HepG2 (cell line): ENCODE results near the gene ETF1. TPM values are rescaled to one million over a fixed set of nuclear protein-coding genes. Genes with fewer than 3 reads are reported as not detected.

Source experiments
- ATF3 ChIP-seq: sonication (generic); formaldehyde crosslinking; IDR thresholded peaks from 2 replicates; pipeline ENCODE4 v1.4.0; 2020; ENCODE audit warnings: missing genetic modification reagents
- BCL3 ChIP-seq: sonication (generic); formaldehyde crosslinking; IDR thresholded peaks from 2 replicates; pipeline ENCODE4 v1.5.1; 2020; ENCODE audit warnings: mild to moderate bottlenecking, missing genetic modification reagents, moderate library complexity
- CBX2 ChIP-seq, 2 experiments: fragments of 200-600 bp in 1 of 2; sonication (generic); formaldehyde crosslinking in 1 of 2; IDR thresholded peaks; 2 replicates each; pipeline versions ENCODE4 v1.7.0 to v1.8.1; 2018 to 2022; ENCODE audit warnings: low read depth in 2 of 2, low read length in 1 of 2, mild to moderate bottlenecking in 1 of 2, missing genetic modification reagents in 1 of 2
- ELF4 ChIP-seq: sonication (generic); formaldehyde crosslinking; IDR thresholded peaks from 2 replicates; pipeline ENCODE4 v1.5.0; 2020; ENCODE audit warnings: missing genetic modification reagents, mild to moderate bottlenecking, moderate library complexity, borderline replicate concordance
- FOXP4 ChIP-seq: sonication (generic); formaldehyde crosslinking; IDR thresholded peaks from 2 replicates; pipeline ENCODE4 v1.4.0; 2020; ENCODE audit warnings: missing genetic modification reagents
- GMEB1 ChIP-seq: sonication (generic); formaldehyde crosslinking; IDR thresholded peaks from 2 replicates; pipeline ENCODE4 v1.5.1; 2020; ENCODE audit warnings: missing genetic modification reagents, mild to moderate bottlenecking, borderline replicate concordance
- HHEX ChIP-seq: IDR thresholded peaks from 2 replicates; pipeline ENCODE4 v1.6.1; 2016; ENCODE audit warnings: control low read depth
- HINFP ChIP-seq: sonication (generic); formaldehyde crosslinking; IDR thresholded peaks from 2 replicates; pipeline ENCODE4 v1.4.0; 2020; ENCODE audit warnings: low read depth, mild to moderate bottlenecking, missing genetic modification reagents
- KLF12 ChIP-seq: sonication (generic); formaldehyde crosslinking; IDR thresholded peaks from 2 replicates; pipeline ENCODE4 v1.4.0; 2020; ENCODE audit warnings: missing genetic modification reagents, borderline replicate concordance
- MYPOP ChIP-seq: sonication (generic); formaldehyde crosslinking; IDR thresholded peaks from 2 replicates; pipeline ENCODE4 v1.8.1; 2023; ENCODE audit warnings: mild to moderate bottlenecking, moderate library complexity, missing genetic modification reagents
- PPARG ChIP-seq: conservative IDR thresholded peaks from 2 replicates; pipeline ENCODE4 v1.6.1; 2016; ENCODE audit warnings: missing biosample characterization, missing genetic modification reagents
- THAP9 ChIP-seq: sonication (generic); formaldehyde crosslinking; IDR thresholded peaks from 2 replicates; pipeline ENCODE4; 2020; ENCODE audit warnings: missing genetic modification reagents, mild to moderate bottlenecking, borderline replicate concordance
- ZNF547 ChIP-seq: sonication (generic); formaldehyde crosslinking; IDR thresholded peaks from 2 replicates; pipeline ENCODE4 v1.5.1; 2020; ENCODE audit warnings: mild to moderate bottlenecking, missing genetic modification reagents
- ZNF572 ChIP-seq: sonication (generic); formaldehyde crosslinking; IDR thresholded peaks from 2 replicates; pipeline ENCODE4 v1.5.1; 2020; ENCODE audit warnings: mild to moderate bottlenecking, missing genetic modification reagents
- ZNF619 ChIP-seq: sonication (generic); formaldehyde crosslinking; IDR thresholded peaks from 2 replicates; pipeline ENCODE4 v1.4.0; 2020; ENCODE audit warnings: mild to moderate bottlenecking, missing genetic modification reagents
- ZSCAN12 ChIP-seq: sonication (generic); formaldehyde crosslinking; IDR thresholded peaks from 2 replicates; pipeline ENCODE4 v1.9.0; 2021; ENCODE audit warnings: mild to moderate bottlenecking, missing genetic modification reagents
- polyA plus RNA-seq, 8 experiments: library from polyadenylated mRNA; depleted of rRNA in 3 of 8; stranded (reverse) in 7 of 8; unstranded in 1 of 8; fragments of >200 nt; fragmentation: Illumina TruSeq in 4 of 8; extraction: Trizol in 4 of 8; gene quantifications; 2 replicates each; pipeline versions ENCODE4 v1.2.1 to v1.2.3, GENCODE V29; 2011 to 2016; ENCODE audit warnings: low read depth in 4 of 8, missing spikeins in 1 of 8, mixed read lengths in 1 of 8; ENCODE audit not compliant: insufficient read depth in 1 of 8
- total RNA-seq, 5 experiments: library from RNA; depleted of rRNA; stranded (reverse); fragments of >200 nt; fragmentation: Illumina TruSeq; extraction: Trizol; gene quantifications; 2 replicates each; pipeline ENCODE4 v1.2.3, GENCODE V29; 2016; ENCODE audit warnings: low read depth in 1 of 5

The ETF1 gene
- total and polyA plus RNA-seq, 2 of the 13 experiments (the other 11 are each of a cell fraction or from before 2014, with no cell fraction given), result 52.1 to 184 TPM

GRCh38 chr5:138544181-138545134, 1.4 kb upstream of the ETF1 start (continued):
- TF ChIP-seq THAP9 (CRISPR knock-in tag) (no peak), ZNF572 (CRISPR knock-in tag) (no peak), MYPOP (CRISPR knock-in tag) (no peak), BCL3 (no peak), HINFP (CRISPR knock-in tag) (no peak), ATF3 (CRISPR knock-in tag) (no peak), ELF4 (CRISPR knock-in tag) (no peak), ZNF619 (CRISPR knock-in tag) (no peak), PPARG (CRISPR knock-in tag) (no peak), HHEX (no peak), KLF12 (CRISPR knock-in tag) (no peak), ZNF547 (CRISPR knock-in tag) (peak; percentile 23; the same call in 1 of the 2 replicates), ZSCAN12 (CRISPR knock-in tag) (no peak), GMEB1 (CRISPR knock-in tag) (no peak), FOXP4 (CRISPR knock-in tag) (no peak), CBX2 (IDR thresholded peaks at IDR 0.05; ENCODE audit: low read depth, low read length) (no peak), CBX2 (CRISPR knock-in tag; IDR thresholded peaks at IDR 0.05; ENCODE audit: low read depth) (no peak)
